A673 (cell line): Measurements from ENCODE around the gene MSI2. TPM values are rescaled to one million over a fixed set of nuclear protein-coding genes. Genes with fewer than 3 reads are reported as not detected.

Source experiments
- BruUV-seq: library from RNA; stranded (reverse); fragments of 400-500 nt; replicated peaks from 2 replicates; lab custom pipeline; 2021; lab: Mats Ljungman, UMichigan
- CTCF ChIA-PET: fragments of 300-600 bp; sonication (Branson Sonifier 250); formaldehyde crosslinking; loops from one replicate; lab custom pipeline; 2022; ENCODE audit warnings: antibody characterized with exemption; lab: Charles Lee
- POLR2A ChIA-PET: fragments of 300-600 bp; sonication (Branson Sonifier 250); formaldehyde crosslinking; loops from one replicate; lab custom pipeline; 2022; ENCODE audit warnings: antibody characterized with exemption; ENCODE audit not compliant: low non-redundant PET; lab: Charles Lee
- DNase-seq: peaks from one replicate; pipeline ENCODE4 v3.0.0-alpha.2; 2015; ENCODE audit warnings: low spot score
- H3K27ac ChIP-seq: fragments of 200-600 bp; sonication (generic); 2 replicates; pipeline ENCODE4 v1.5.1; 2016; ENCODE audit warnings: mixed run types, low read depth, mild to moderate bottlenecking, mixed read lengths, antibody characterized with exemption, low read length; ENCODE audit not compliant: poor library complexity, severe bottlenecking
- H3K27me3 ChIP-seq: fragments of 200-600 bp; sonication (generic); replicated peaks from 2 replicates; pipeline ENCODE4 v1.6.1; 2017; ENCODE audit warnings: mixed run types, low read depth, mild to moderate bottlenecking, mixed read lengths, antibody characterized with exemption, low read length; ENCODE audit not compliant: insufficient read depth, poor library complexity
- H3K36me3 ChIP-seq: fragments of 200-600 bp; sonication (generic); 2 replicates; pipeline ENCODE4 v1.6.1; 2016; ENCODE audit warnings: mixed run types, mild to moderate bottlenecking, mixed read lengths, antibody characterized with exemption, low read length; ENCODE audit not compliant: insufficient read depth, poor library complexity, severe bottlenecking
- H3K4me1 ChIP-seq: fragments of 200-600 bp; sonication (generic); 2 replicates; pipeline ENCODE4 v1.6.1; 2017; ENCODE audit warnings: mixed run types, mild to moderate bottlenecking, mixed read lengths, antibody characterized with exemption, low read length; ENCODE audit not compliant: insufficient read depth, poor library complexity, severe bottlenecking
- H3K4me3 ChIP-seq: fragments of 200-600 bp; sonication (generic); 2 replicates; pipeline ENCODE4 v1.5.1; 2016; ENCODE audit warnings: low read depth, mixed run types, mild to moderate bottlenecking, mixed read lengths, low read length; ENCODE audit not compliant: poor library complexity, severe bottlenecking
- H3K9me3 ChIP-seq: fragments of 200-600 bp; sonication (generic); 2 replicates; pipeline ENCODE4 v1.6.1; 2016; ENCODE audit warnings: mixed run types, low read depth, mild to moderate bottlenecking, mixed read lengths, antibody characterized with exemption, low read length; ENCODE audit not compliant: poor library complexity, severe bottlenecking
- CTCF ChIP-seq: fragments of 300-800, 200-600 bp; sonication (generic); conservative IDR thresholded peaks from 2 replicates; pipeline ENCODE4 v1.5.1; 2017; ENCODE audit warnings: low read depth, mild to moderate bottlenecking, antibody characterized with exemption, low read length, moderate library complexity, mixed read lengths
- EZH2 ChIP-seq: fragments of 200-600 bp; sonication (generic); IDR thresholded peaks from 2 replicates; pipeline ENCODE4 v1.6.1; 2017; ENCODE audit warnings: borderline replicate concordance, low read depth, mild to moderate bottlenecking, mixed read lengths, antibody characterized with exemption, low read length; ENCODE audit not compliant: poor library complexity, severe bottlenecking
- intact Hi-C: fragments of 100-400 bp; cut with micrococcal nuclease; formaldehyde crosslinking; loops from one replicate; pipeline ENCODE4 v1.10.0; 2022; ENCODE audit not compliant: unreplicated experiment
- total RNA-seq: library from RNA; stranded (reverse); gene quantifications from 2 replicates; pipeline ENCODE4 v1.2.3, GENCODE V29; 2021

MSI2 gene
- total RNA-seq, 1 experiment from 2014 or later: 108 TPM

- TF ChIP-seq EZH2: no peak
- TF ChIP-seq CTCF: no peak
- intact Hi-C loops: no loop called here
- BruUV-seq: no TSS peak
- no peaks in the 10 kb centered on the region for H3K27me3 ChIP-seq
- DNase-seq: no peak
- H3K4me3 ChIP-seq: no peak overlapping the region
- ChIA-PET CTCF (no interaction called here), POLR2A (no interaction called here)
- no peaks in the 10 kb centered on the region for H3K36me3 ChIP-seq
- peaks cover 12% of the 10 kb centered on the region for H3K4me1 ChIP-seq
- no peaks in the 10 kb centered on the region for H3K9me3 ChIP-seq
- H3K27ac ChIP-seq: no peak overlapping the region
Measured at GRCh38 chr17:57584050-57584551, 327.8 kb downstream of the MSI2 start.

- CTCF ChIA-PET: interaction anchor here (1.1 kb wide), 1 partner anchor 12 kb away, joined by 3 read pairs; no protein-coding TSS in a partner anchor
Measured at GRCh38 chr17:57585341-57586195, 329.2 kb downstream of the MSI2 start.

GRCh38 chr17:57586196-57586740 is 329.9 kb downstream of the MSI2 start:
- Histone ChIP-seq H3K9me3 (no peaks in the 10 kb centered on the region), H3K4me1 (no peaks in the 10 kb centered on the region), H3K27me3 (no peaks in the 10 kb centered on the region), H3K27ac (no peak overlapping the region), H3K4me3 (no peak overlapping the region), H3K36me3 (no peaks in the 10 kb centered on the region)
- BruUV-seq: no TSS peak
- TF ChIP-seq EZH2 (no peak), CTCF (no peak)
- POLR2A ChIA-PET: no interaction called here
- CTCF ChIA-PET: no interaction called here
- intact Hi-C loops: no loop called here
- DNase-seq: peak; percentile 37

More at GRCh38 chr17:57585341-57586195, 329.2 kb downstream of the MSI2 start:
- Histone ChIP-seq H3K27me3 (no peaks in the 10 kb centered on the region), H3K27ac (no peak overlapping the region), H3K4me3 (no peak overlapping the region), H3K4me1 (no peaks in the 10 kb centered on the region), H3K36me3 (no peaks in the 10 kb centered on the region), H3K9me3 (no peaks in the 10 kb centered on the region)
- POLR2A ChIA-PET: no interaction called here
- intact Hi-C loops: no loop called here
- TF ChIP-seq EZH2 (no peak), CTCF (no peak)
- DNase-seq: no peak
- BruUV-seq: no TSS peak
